HG03060 (cell line): ENCODE measurements around the gene CAPRIN1.
"Not testable (repeated sequence)": the region's sequence is repeated elsewhere in the genome, so short reads cannot be mapped to it uniquely, and the experiment has no call there.

Experiments
- ATAC-seq: cut with Tn5 transposase; IDR thresholded peaks from one replicate; pipeline ENCODE4 v1.9.1; 2021; ENCODE audit warnings: low read depth, moderate number of reproducible peaks; ENCODE audit not compliant: unreplicated experiment

Gene CAPRIN1

GRCh38 chr11:34049028-34049427 is 2.5 kb upstream of the CAPRIN1 start:
- ATAC-seq: no peak

- ATAC-seq: no peak
Measured at GRCh38 chr11:34050581-34051348, 766 bp upstream of the CAPRIN1 start.

GRCh38 chr11:34052036-34052607 is 591 bp downstream of the CAPRIN1 start:
- ATAC-seq: no peak

GRCh38 chr11:34052608-34053160 is 1.2 kb downstream of the CAPRIN1 start:
- ATAC-seq: no peak

GRCh38 chr11:34053161-34053686 is 1.7 kb downstream of the CAPRIN1 start:
- no peak for ATAC-seq

GRCh38 chr11:34054351-34054750 is 2.8 kb downstream of the CAPRIN1 start:
- ATAC-seq: not testable (repeated sequence)

- ATAC-seq: no peak
Measured at GRCh38 chr11:34055218-34056000, 3.9 kb downstream of the CAPRIN1 start.

- ATAC-seq: no peak
Measured at GRCh38 chr11:34056672-34057071, 5.1 kb downstream of the CAPRIN1 start.

- no peak for ATAC-seq
Measured at GRCh38 chr11:34063061-34063795, 11.7 kb downstream of the CAPRIN1 start.

- ATAC-seq: no peak
Measured at GRCh38 chr11:34064291-34064690, 12.8 kb downstream of the CAPRIN1 start.

- no peak for ATAC-seq
Measured at GRCh38 chr11:34065505-34066203, 14.1 kb downstream of the CAPRIN1 start.

GRCh38 chr11:34066766-34067165 is 15.2 kb downstream of the CAPRIN1 start:
- ATAC-seq: not testable (repeated sequence)

- no peak for ATAC-seq
Measured at GRCh38 chr11:34067383-34068065, 16.0 kb downstream of the CAPRIN1 start.

GRCh38 chr11:34068111-34068510 is 16.6 kb downstream of the CAPRIN1 start:
- no peak for ATAC-seq

GRCh38 chr11:34071306-34071705 is 19.8 kb downstream of the CAPRIN1 start:
- ATAC-seq: not testable (repeated sequence)

- no peak for ATAC-seq
Measured at GRCh38 chr11:34072041-34072440, 20.5 kb downstream of the CAPRIN1 start.

- ATAC-seq: no peak
Measured at GRCh38 chr11:34072832-34073231, 21.3 kb downstream of the CAPRIN1 start.

- ATAC-seq: no peak
Measured at GRCh38 chr11:34074391-34074790, 22.9 kb downstream of the CAPRIN1 start.

GRCh38 chr11:34075178-34075820 is 23.8 kb downstream of the CAPRIN1 start:
- ATAC-seq: no peak
